Activated CD8-positive, alpha-beta memory T cell treated with anti-CD3 and anti-CD28 coated beads for 4 hours (primary cell): ENCODE data around the gene GCDH.
A peak's percentile ranks its signal among the peaks of the same experiment; 100 is the strongest.
"Not testable (repeated sequence)": the region's sequence is repeated elsewhere in the genome, so short reads cannot be mapped to it uniquely, and the experiment has no call there.

Experiments used
- DNase-seq, 2 donors: peaks; one replicate each; pipeline ENCODE4 v3.0.0-alpha.2; 2020; ENCODE audit warnings: low read depth in 2 of 2

GCDH gene

DNA sequence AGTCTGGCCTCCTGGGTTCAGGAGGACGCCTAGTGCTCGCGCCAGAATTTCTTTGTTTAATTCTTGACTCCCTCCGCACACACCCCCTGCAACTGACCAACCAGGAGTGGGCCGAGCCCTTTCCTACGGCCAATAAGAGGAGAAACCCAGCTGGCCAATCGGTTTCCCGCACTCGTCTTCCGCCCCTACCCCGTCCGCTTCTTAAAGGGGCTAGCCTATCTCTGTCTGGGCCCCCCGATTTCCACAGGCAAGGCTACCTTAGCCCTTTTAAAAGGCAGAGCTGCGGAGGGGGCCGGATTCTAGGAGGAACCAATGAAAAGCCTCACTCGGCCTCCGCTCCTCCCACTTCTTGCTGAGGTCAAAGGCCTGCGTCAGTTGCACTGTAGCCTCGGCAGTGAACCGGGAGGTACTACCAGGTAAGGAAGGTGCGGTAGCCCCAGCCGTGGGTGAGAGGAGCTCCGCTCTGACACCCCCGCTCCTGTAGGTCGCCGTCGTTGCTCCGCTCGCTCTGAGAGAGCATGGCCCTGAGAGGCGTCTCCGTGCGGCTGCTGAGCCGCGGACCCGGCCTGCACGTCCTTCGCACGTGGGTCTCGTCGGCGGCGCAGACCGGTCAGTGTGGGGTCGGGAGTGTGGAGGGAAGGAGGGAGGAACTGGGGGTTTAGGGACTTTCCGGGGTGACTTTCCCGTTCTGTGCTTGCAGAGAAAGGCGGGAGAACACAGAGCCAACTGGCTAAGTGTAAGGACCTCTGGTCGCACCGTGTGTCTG, at the start of gene GCDH:
Gene GCDH (plus strand): TSS at position 374 of the 766 bp plus-strand sequence. CDS start 145 bp downstream, at position 519.
- DNase-seq = peak; percentile 87 to 96

DNA sequence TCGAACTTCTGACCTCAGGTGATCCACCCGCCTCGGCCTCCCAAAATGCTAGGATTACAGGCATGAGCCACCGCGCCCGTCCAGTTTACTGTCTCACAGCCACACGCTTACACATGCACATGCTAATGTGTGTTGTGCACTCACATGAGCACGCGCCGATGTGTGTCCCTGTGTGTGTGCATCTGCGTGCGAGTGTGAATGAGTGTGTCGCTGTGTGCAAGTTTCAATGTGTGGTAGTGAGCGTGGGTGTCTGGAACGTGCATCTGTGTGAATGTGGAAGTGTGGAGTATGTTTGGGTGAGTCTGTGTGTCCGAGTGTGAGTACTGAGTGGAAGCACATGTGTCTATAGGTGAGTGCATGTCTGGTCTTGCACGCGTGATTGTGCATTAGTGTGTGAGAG, 48.4 kb upstream of the GCDH start:
- DNase-seq = no peak

DNA sequence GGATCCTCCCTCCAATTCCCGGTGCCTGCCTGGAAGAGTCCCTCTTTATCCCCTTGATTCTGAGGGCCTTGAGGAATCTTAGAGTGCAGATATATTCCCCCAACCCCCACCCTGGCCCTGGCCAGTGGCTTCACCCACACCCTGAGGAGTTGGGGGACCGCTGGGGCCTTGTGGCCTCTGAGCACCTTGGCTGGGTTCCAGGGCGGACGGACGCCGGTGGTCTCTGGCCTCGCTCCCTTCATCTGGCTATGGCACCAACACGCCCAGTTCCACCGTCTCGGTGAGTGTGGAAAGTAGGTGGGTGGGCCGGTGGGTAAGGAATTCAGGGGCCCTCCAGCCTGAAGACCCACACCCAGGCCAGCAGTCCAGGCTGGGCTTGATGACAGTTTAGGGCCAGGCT, 47.6 kb upstream of the GCDH start:
- no peak for DNase-seq

DNA sequence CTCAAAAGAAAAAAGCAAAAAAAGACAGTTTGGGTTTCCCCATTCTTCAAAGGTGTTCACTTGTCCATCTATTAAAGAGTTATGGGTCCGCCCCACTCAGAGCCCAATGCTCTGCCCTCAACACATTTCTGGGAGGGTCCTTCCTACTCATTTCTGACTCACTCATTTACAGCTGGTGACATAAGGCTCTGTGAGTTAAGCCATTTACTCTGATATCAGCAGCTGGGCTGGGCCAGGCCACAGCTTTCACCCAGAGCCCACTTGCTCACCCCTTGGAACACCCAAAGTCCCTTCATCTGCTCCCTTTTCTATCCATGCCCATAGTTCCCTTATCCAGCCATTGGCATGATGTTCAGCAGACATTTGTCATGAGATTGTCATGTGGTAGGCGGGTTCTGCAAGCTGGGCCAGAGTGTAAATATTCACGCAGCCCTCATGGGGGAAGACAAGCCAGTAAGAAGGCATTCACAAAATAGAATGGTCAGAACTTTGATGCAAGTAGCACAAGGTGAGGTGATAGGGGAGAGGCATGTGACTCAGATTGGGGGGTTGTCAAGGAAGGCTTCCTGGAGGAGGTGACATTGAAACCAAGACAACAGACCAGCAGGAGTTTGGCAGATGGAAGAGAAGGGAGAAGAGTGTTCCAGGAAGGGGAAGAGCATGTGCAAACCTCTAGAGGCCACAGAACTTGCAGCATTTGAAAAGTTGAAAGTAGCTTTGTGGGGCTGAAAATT, 46.8 kb upstream of the GCDH start:
- DNase-seq = no peak

- DNase-seq = not testable (repeated sequence)
Observed at GRCh38 chr19:12846613-12847012, 44.3 kb upstream of the GCDH start.

GRCh38 chr19:12847159-12848139, 43.5 kb upstream of the GCDH start:
- peak; percentile 64 to 69 for DNase-seq

DNA sequence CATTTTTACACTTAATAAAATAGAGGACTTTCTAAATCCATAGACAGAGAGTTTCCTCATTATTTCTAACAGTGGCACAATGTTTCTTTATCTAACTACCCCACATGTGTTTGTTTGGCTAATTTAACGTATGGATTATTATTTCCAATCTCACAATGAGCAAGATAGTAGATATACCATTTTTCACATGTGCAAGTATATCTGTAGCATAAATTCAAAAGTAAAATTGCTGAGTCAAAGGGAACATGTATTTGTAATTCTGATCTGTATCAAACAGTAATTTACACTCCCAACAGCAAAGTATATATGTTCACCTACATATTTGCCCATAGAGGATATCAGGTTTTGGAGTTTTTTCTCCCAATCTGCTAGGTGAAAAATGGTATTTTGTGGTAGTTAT, 34.3 kb upstream of the GCDH start:
- no peak for DNase-seq

- DNase-seq = no peak
Observed at GRCh38 chr19:12858041-12858928, 32.7 kb upstream of the GCDH start.

DNA sequence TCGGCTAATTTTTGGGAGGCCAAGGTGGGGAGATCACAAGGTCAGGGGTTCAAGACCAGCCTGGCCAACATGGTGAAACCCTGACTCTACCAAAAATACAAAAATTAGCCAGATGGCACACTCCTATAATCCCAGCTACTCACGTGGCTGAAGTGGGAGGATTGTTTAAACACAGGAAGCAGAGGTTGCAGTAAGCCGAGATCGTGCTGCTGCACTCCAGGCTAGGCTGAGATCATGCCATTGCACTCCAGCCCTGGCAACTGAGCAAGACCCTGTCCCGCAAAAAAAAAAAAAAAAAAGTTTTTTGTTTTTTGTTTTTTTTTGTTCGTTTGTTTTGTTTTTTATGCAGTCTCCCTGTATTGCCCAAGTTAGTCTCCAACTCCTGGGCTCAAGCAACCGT, 31.4 kb upstream of the GCDH start:
- DNase-seq = no peak

DNA sequence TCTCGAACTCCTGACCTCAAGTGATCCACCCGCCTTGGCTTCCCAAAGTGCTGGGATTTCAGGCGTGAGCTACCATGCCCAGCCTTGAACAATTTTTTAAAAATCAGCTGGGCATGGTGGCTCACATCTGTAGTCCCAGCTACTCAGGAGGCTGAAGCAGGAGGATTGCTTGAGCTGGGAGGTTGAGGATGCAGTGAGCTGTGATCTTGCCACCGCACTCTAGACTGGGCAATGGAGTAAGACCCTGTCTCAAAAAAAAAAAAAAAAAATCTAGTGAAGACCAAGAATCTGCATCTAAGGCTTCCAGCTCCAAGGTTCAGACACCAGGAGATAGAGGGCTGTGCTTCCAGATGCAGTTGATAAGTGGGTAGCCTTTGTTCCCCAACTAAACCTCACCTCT, 26.8 kb upstream of the GCDH start:
- no peak for DNase-seq

GRCh38 chr19:12864721-12865715, 25.9 kb upstream of the GCDH start:
- DNase-seq = no peak

GRCh38 chr19:12865746-12866415, 25.1 kb upstream of the GCDH start:
- DNase-seq = no peak

DNA sequence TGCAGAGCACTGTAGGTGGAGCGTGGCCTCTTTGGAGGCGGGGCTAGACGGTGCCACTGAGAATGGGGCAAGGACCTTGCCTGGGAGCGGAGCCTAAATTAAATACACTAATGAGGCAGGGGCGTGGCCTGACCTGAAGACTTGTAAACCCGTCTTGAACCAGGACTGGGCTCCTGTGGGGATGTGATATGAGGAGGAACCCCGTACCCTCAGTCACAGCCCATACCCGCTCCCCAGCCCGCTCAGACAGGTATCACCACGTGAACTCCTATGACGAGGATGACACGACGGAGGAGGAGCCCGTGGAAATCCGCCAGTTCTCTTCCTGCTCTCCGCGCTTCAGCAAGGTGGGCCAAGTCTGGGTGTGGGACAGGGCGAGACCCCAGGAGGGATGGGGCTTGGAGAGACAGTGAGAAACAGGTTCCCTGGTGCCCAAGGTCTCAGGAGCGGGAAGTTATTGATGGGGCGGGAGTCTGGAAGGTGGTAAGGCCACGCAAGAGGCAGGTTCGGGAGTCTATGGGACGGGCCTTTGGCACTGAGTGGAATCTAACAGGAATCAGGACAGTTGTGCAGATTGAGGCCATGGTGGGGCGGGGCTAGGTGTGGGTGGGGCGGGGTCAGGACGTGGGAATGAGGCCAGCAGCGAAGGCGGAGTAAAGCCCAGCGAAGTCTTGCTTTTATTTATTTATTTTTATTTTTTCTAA, 24.4 kb upstream of the GCDH start:
- DNase-seq = no peak

GRCh38 chr19:12867120-12868099, 23.6 kb upstream of the GCDH start:
- DNase-seq = peak; percentile 33 to 42

GRCh38 chr19:12868540-12869112, 22.3 kb upstream of the GCDH start:
- no peak for DNase-seq

GRCh38 chr19:12871681-12872080, 19.3 kb upstream of the GCDH start:
- no peak for DNase-seq

GRCh38 chr19:12872255-12872654, 18.7 kb upstream of the GCDH start:
- no peak for DNase-seq
